GM18519 (cell line): ENCODE data around the gene ANKRD24.
"Not testable (repeated sequence)": the region's sequence is repeated elsewhere in the genome, so short reads cannot be mapped to it uniquely, and the experiment has no call there.

ENCODE experiments used
- ATAC-seq: cut with Tn5 transposase; IDR thresholded peaks from one replicate; pipeline ENCODE4 v1.9.1; 2021; ENCODE audit warnings: mild to moderate bottlenecking, moderate library complexity; ENCODE audit not compliant: unreplicated experiment, low FRiP score

ANKRD24 gene

DNA sequence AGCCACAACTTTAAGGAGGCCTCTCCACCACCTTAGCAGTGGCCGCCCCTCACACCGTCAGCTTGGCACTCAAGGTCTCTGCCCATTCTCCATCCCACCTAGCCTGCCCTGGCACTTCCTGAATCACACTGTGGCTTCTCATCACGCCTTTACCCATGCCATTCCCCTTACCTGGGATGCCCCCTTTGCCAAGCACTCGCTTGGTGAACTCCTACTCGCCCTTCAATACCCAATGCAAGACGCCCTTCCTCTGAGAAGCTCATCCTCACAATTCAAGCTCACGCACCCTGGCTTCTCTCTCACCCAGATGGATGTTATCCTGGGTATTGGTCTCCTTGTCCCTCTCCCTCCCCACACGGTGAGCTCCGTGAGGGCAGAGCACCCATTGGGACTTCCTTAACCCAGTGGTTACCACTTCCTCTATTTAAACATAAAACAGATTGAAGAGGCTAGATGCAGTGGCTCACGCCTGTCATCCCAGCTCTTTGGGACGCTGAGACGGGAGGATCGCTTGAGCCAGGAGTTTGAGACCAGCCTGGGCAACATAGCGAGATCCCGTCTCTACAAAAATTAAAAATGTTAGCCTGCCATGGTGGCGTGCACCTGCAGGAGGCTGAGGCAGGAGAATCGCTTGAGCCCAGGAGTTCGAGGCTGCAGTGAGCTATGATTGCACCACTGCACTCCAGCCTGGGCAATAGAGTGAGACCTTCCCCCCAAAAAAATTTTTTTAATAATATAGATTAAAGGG, 83.9 kb downstream of the ANKRD24 start:
- no peak for ATAC-seq

DNA sequence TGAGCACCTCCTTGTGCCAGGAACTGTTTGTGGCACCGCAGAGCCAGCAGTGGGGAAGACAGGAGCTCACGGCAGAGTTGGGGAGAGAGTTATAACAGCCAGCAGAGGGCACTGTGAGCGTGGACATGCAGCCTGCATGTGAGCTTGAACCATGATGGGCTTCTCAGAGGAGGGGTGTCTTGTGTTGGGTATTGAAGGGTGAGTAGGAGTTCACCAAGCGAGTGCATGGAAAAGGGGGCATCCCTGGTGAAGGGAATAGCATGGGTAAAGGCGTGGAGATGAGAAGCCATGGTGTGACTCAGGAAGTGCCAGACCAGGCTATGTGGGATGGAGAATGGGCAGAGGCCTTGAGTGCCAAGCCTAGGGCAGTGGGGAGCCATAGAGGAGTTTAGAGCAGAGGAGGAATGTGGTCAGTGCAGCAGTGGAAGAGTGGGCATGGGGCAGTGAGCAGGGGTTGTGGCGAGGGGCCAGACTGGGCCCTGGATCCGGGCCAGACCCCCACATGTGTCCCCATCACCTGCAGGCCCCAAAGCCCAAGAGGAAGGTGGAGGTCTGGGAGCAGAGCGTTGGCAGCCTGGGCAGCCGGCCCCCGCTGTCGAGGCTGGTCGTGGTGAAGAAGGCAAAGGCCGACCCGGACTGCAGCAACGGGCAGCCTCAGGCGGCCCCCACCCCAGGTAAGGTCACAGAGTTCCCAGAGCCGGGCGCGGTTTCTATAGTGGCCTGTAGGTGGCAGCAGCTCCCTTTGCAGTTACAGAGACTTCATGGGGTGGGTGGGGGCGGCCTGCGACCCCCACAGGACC, 84.8 kb downstream of the ANKRD24 start:
- no peak for ATAC-seq

DNA sequence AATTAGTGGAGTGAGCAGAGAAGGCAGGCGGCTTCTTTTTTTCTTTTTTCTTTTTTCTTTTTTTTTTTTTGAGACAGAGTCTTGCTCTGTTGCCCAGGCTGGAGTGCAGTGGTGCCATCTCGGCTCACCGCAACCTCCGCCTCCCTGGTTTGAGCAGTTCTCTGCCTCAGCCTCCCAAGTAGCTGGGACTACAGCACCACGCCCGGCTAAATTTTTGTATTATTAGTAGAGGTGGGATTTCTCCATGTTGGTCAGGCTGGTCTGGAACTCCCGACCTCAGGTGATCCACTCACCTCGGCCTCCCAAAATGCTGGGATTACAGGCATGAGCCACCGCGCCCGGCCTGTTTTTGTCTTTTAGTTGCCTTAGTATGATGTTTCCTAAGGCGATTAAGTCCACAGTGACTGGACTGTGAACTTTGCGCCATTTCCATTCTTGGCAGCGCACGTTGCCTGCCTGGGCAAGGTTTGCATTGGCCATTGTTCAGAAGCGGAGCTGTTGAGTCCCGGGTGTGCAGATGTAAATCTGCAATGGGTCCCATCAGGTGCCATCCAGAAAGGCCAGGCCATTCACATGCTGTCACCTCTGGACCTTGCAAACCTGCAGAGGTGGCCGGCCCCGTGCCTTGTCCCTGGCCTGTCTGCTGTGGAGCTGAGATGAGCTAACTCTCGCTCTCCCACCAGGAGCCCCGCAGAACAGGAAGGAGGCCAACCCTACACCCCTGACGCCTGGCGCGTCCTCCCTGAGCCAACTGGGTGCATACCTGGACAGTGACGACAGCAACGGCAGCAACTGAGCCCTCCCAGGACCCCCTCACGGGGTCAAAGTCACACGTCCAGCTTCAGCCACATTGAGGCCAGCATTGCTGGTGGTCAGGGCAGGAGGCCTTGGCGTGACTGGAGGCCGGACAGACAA, 85.7 kb downstream of the ANKRD24 start:
- ATAC-seq, result no peak

DNA sequence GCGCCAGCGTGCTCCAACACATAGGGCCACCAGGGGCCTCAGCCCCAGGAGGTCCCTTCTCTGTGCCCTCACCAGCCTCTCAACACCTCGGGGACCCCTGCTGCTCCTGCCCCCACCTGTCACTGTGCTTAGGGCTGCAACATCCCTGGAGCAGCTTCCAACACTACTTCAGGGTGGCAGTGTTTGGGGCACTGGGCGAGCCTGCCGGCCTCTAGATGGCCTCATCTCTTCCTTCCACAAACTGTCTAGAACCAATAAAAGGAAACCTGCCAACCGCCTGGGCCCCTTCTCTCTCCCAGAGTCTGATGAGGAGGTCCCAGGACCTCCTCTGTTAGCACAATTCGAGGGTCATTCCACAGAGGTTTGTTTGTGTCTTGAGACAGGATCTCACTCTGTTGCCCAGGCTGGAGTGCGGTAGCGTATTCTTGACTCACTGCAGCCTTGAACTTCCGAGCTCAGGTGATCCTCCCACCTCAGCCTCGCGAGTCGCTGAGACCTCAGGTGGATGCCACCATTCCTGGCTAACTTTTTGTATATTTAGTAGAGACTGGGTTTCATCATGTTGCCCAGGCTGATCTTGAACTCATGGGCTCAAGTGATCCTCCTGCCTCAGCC, 86.4 kb downstream of the ANKRD24 start:
- no peak for ATAC-seq

DNA sequence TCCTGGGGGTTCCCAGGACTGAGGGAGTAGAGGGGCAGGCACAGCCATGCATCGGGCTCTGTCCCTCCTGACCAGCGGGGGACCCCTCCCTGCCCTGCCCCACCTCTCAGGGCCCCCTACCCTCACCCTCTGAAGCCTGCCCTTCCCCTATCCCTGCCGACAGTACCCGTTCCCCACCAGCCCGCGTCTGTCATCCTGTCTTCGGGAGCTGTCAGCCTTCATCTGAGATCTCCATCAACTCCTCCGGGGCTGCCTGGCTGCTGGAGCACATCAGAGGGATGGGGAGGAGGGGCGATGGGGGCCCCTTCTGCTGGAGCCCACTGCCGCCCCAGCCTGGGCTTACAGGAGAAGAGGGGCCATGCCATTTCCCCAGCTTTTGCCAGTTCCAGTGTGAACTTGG, 90.4 kb downstream of the ANKRD24 start:
- no peak for ATAC-seq

DNA sequence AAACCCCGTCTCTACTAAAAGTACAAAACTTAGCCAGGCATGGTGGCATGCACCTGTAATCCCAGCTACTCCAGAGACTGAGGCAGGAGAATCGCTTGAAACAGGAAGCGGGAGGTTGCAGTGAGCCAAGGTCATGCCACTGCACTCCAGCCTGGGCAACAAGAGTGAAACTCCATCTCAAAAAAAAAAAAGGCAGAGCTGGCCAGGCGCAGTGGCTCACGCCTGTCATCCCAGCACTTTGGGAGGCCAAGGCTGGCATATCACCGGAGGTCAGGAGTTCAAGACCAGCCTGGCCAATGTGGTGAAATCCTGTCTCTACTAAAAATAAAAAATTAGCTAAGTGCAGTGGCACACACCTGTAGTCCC, 91.8 kb downstream of the ANKRD24 start:
- not testable (repeated sequence) for ATAC-seq
